CD14-positive monocyte (primary cell): ENCODE measurements around the gene RPL18A. TPM values are rescaled to one million over a fixed set of nuclear protein-coding genes. Genes with fewer than 3 reads are reported as not detected.
A peak's percentile ranks its signal among the peaks of the same experiment; 100 is the strongest.

ENCODE experiments used
- DNase-seq, 3 donors: peaks; one replicate each; pipeline ENCODE4 v3.0.0-alpha.2; 2011 to 2022
- H2AFZ ChIP-seq: 2 replicates; pipeline ENCODE4 v1.6.0; 2012; ENCODE audit warnings: mild to moderate bottlenecking, low read depth, low read length, inconsistent platforms; ENCODE audit not compliant: insufficient read depth, poor library complexity, severe bottlenecking
- H3K27ac ChIP-seq, 2 donors: 1 replicate in 1 of 2; 2 replicates in 1 of 2; pipeline ENCODE4 v1.5.1; 2012 to 2013; ENCODE audit warnings: low read length in 2 of 2, control low read depth in 1 of 2, inconsistent platforms in 1 of 2, low read depth in 1 of 2, mild to moderate bottlenecking in 1 of 2
- H3K27me3 ChIP-seq, 2 donors: one replicate each; pipeline versions ENCODE4 v1.6.0 to v1.6.1; 2011 to 2013; ENCODE audit warnings: low read length in 2 of 2; ENCODE audit not compliant: control insufficient read depth in 2 of 2, insufficient read depth in 2 of 2
- H3K36me3 ChIP-seq, 2 donors: replicated peaks in 1 of 2; 1 replicate in 1 of 2; 2 replicates in 1 of 2; pipeline versions ENCODE4 v1.5.1 to v1.6.1; 2012 to 2013; ENCODE audit warnings: low read length in 2 of 2, control low read depth in 1 of 2, inconsistent platforms in 1 of 2, mild to moderate bottlenecking in 1 of 2; ENCODE audit not compliant: insufficient read depth in 2 of 2, control insufficient read depth in 1 of 2
- H3K4me1 ChIP-seq, 2 donors: 1 replicate in 1 of 2; 2 replicates in 1 of 2; pipeline versions ENCODE4 v1.5.1 to v1.6.1; 2012 to 2013; ENCODE audit warnings: low read length in 2 of 2, control low read depth in 1 of 2, inconsistent platforms in 1 of 2, mild to moderate bottlenecking in 1 of 2, moderate library complexity in 1 of 2; ENCODE audit not compliant: insufficient read depth in 2 of 2, control insufficient read depth in 1 of 2
- H3K4me2 ChIP-seq: replicated peaks from 2 replicates; pipeline ENCODE3; 2012; ENCODE audit warnings: low read length, moderate library complexity, mild to moderate bottlenecking; ENCODE audit not compliant: poor library complexity, severe bottlenecking; ENCODE audit errors: extremely low read depth
- H3K4me3 ChIP-seq, 3 experiments: fragments of 200-600 bp in 1 of 3; sonication (generic) in 1 of 3; replicated peaks in 1 of 3; 1 replicate in 2 of 3; 2 replicates in 1 of 3; pipeline ENCODE4 v1.5.1; 2011 to 2013; ENCODE audit warnings: low read length in 3 of 3, mild to moderate bottlenecking in 3 of 3, control low read depth in 2 of 3, low read depth in 2 of 3, inconsistent platforms in 1 of 3, moderate library complexity in 1 of 3
- H3K79me2 ChIP-seq: 2 replicates; pipeline ENCODE4 v1.6.0; 2012; ENCODE audit warnings: mild to moderate bottlenecking, control low read depth, inconsistent platforms, low read length, moderate library complexity; ENCODE audit not compliant: insufficient read depth
- H3K9ac ChIP-seq: 2 replicates; pipeline ENCODE4 v1.6.0; 2017; ENCODE audit warnings: low read length, mild to moderate bottlenecking; ENCODE audit not compliant: insufficient read depth, poor library complexity, severe bottlenecking
- H3K9me3 ChIP-seq, 2 donors: replicated peaks in 1 of 2; 1 replicate in 1 of 2; 2 replicates in 1 of 2; pipeline versions ENCODE4 v1.5.1 to v1.6.1; 2012 to 2013; ENCODE audit warnings: low read length in 2 of 2, control low read depth in 1 of 2; ENCODE audit not compliant: control insufficient read depth in 1 of 2, insufficient read depth in 1 of 2
- H4K20me1 ChIP-seq: 2 replicates; pipeline ENCODE4 v1.6.0; 2012; ENCODE audit warnings: mild to moderate bottlenecking, low read length, control low read depth, moderate library complexity; ENCODE audit not compliant: insufficient read depth
- H3K27ac Mint-ChIP-seq, 7 donors: one replicate each; pipeline ENCODE4 v1.8.0; 2020; ENCODE audit warnings: mild to moderate bottlenecking in 7 of 7, mixed read lengths in 7 of 7, moderate library complexity in 6 of 7, inconsistent platforms in 2 of 7
- H3K27me3 Mint-ChIP-seq, 3 donors: one replicate each; pipeline ENCODE4 v1.8.0; 2021 to 2022; ENCODE audit warnings: low read depth in 3 of 3, mild to moderate bottlenecking in 3 of 3, mixed read lengths in 3 of 3, moderate library complexity in 3 of 3, inconsistent platforms in 1 of 3
- H3K36me3 Mint-ChIP-seq, 2 donors: one replicate each; pipeline ENCODE4 v1.8.0; 2020; ENCODE audit warnings: mixed read lengths in 2 of 2, inconsistent platforms in 1 of 2, mild to moderate bottlenecking in 1 of 2
- H3K4me1 Mint-ChIP-seq: one replicate; pipeline ENCODE4 v1.8.0; 2020; ENCODE audit warnings: mild to moderate bottlenecking, mixed read lengths
- H3K4me3 Mint-ChIP-seq, 2 donors: one replicate each; pipeline ENCODE4 v1.8.0; 2020; ENCODE audit warnings: mild to moderate bottlenecking in 2 of 2, mixed read lengths in 2 of 2, moderate library complexity in 1 of 2
- H3K9me3 Mint-ChIP-seq, 7 donors: one replicate each; pipeline ENCODE4 v1.8.0; 2020 to 2022; ENCODE audit warnings: mixed read lengths in 7 of 7, mild to moderate bottlenecking in 6 of 7, moderate library complexity in 6 of 7, inconsistent platforms in 2 of 7
- WGBS: methylation state at CpG from one replicate; pipeline ENCODE4 v1.1.5; 2013; ENCODE audit warnings: missing lambda C conversion rate; ENCODE audit not compliant: insufficient coverage; 5-methylcytosine and 5-hydroxymethylcytosine counted together
- intact Hi-C, 2 donors: fragments of 100-400 bp; cut with micrococcal nuclease; formaldehyde crosslinking; loops; one replicate each; pipeline versions ENCODE4 v1.15.0 to v1.15.1; 2023
- polyA plus RNA-seq, 3 donors: library from polyadenylated mRNA; depleted of rRNA in 1 of 3; unstranded in 2 of 3; stranded (reverse) in 1 of 3; fragments of 300-500 nt in 2 of 3; fragments of >200 nt in 1 of 3; fragmentation: Illumina TruSeq in 2 of 3; gene quantifications; 1 replicate in 2 of 3; 2 replicates in 1 of 3; pipeline ENCODE4 v1.2.3, GENCODE V29; 2012 to 2021
- TF ChIP-seq, protein P1 (sequence below): fragments of 200-600 bp; IDR thresholded peaks from one replicate; pipeline ENCODE4 v1.8.0; 2022; ENCODE audit warnings: antibody characterized with exemption, mild to moderate bottlenecking

The RPL18A gene
- polyA plus RNA-seq, 3 donors, result 1,189 to 1,285 (median 1,268) TPM

DNA sequence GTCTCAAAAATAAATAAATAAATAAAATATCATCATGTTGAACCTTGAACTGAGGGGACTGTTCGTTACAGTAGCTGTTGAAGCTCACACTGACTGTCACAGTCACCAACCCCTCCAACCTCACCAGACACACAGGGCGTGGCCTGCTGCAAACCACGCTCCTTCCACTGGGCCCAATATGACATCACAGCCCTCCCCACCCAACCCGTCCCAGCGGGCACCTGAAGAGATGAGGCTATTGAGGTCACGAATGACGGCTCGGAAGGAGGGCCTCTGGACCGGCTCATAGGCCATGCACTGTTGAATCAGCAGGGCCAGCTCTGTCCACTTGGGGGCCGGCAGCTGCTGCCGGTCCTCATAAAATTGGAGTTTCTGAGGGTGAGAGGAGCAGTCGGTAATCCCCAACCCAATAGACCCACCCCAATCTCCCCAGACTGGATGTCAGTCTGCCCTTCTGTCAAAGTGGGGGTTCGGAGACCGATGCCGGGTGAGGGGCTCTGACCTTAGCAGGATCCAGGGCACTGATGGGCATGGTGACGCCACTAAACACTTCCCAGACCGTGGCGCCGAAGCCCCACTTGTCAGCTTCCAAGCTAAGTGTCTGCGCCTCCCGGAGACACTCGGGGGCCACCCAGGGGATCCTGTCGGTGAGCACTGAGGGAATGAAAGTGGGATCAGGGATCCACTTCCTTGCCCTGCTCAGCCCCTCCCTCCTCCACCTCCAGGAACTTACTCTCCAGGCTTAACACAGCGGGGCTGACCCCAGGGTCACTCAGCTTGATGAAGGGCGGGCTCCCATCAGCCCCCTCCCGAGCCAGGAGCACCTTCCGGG lies 25.1 kb upstream of the RPL18A start:
- Histone ChIP-seq H3K9ac (no peak overlapping the region), H3K4me3 (no peak overlapping the region), H3K27me3 (no peaks in the 10 kb centered on the region), H2AFZ (no peak overlapping the region), H4K20me1 (no peaks in the 10 kb centered on the region), H3K9me3 (peaks cover 0 to 5% of the 10 kb centered on the region in 2 donors), H3K4me1 (no peaks in the 10 kb centered on the region), H3K36me3 (peaks cover 61 to 85% of the 10 kb centered on the region in 2 donors), H3K4me2 (no peak overlapping the region), H3K79me2 (no peaks in the 10 kb centered on the region), H3K27ac (no peak overlapping the region)
- Mint-ChIP-seq H3K36me3 (peaks cover 76 to 97% of the 10 kb centered on the region in 2 donors), H3K4me3 (no peak overlapping the region), H3K27me3 (no peaks in the 10 kb centered on the region), H3K9me3 (peaks cover 2 to 7% (median 5%) of the 10 kb centered on the region in 7 donors), H3K27ac (no peak overlapping the region), H3K4me1 (no peaks in the 10 kb centered on the region)
- DNase-seq, result no peak
- intact Hi-C loops, result loop anchor here in 1 of 2 donors (5.0 kb wide), 1 partner anchor 32 kb away; no protein-coding TSS in a partner anchor
- TF ChIP-seq, protein P1, sequence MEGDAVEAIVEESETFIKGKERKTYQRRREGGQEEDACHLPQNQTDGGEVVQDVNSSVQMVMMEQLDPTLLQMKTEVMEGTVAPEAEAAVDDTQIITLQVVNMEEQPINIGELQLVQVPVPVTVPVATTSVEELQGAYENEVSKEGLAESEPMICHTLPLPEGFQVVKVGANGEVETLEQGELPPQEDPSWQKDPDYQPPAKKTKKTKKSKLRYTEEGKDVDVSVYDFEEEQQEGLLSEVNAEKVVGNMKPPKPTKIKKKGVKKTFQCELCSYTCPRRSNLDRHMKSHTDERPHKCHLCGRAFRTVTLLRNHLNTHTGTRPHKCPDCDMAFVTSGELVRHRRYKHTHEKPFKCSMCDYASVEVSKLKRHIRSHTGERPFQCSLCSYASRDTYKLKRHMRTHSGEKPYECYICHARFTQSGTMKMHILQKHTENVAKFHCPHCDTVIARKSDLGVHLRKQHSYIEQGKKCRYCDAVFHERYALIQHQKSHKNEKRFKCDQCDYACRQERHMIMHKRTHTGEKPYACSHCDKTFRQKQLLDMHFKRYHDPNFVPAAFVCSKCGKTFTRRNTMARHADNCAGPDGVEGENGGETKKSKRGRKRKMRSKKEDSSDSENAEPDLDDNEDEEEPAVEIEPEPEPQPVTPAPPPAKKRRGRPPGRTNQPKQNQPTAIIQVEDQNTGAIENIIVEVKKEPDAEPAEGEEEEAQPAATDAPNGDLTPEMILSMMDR, result no peak
- WGBS, result 97% methylated on average over 11 of the region's 27 CpGs

GRCh38 chr19:17835182-17836006 lies 24.3 kb upstream of the RPL18A start:
- H3K36me3 ChIP-seq, result peaks cover 60 to 85% of the 10 kb centered on the region in 2 donors
- Mint-ChIP-seq H3K27me3 (no peaks in the 10 kb centered on the region), H3K4me1 (no peaks in the 10 kb centered on the region), H3K36me3 (peaks cover 77 to 97% of the 10 kb centered on the region in 2 donors), H3K9me3 (peaks cover 2 to 7% (median 5%) of the 10 kb centered on the region in 7 donors), H3K27ac (peak overlapping the region in 2 of 7 donors; percentile 32 to 69), H3K4me3 (no peak overlapping the region)
- H2AFZ ChIP-seq, result no peak overlapping the region
- TF ChIP-seq, protein P1, result no peak
- H3K4me3 ChIP-seq, result no peak overlapping the region
- no peak overlapping the region for H3K4me2 ChIP-seq
- H3K27me3 ChIP-seq, result no peaks in the 10 kb centered on the region
- no peak overlapping the region for H3K27ac ChIP-seq
- peaks cover 0 to 5% of the 10 kb centered on the region in 2 donors for H3K9me3 ChIP-seq
- H3K79me2 ChIP-seq, result no peaks in the 10 kb centered on the region
- intact Hi-C loops, result loop anchor here in 1 of 2 donors (5.0 kb wide), 1 partner anchor 33 kb away; no protein-coding TSS in a partner anchor
- no peaks in the 10 kb centered on the region for H4K20me1 ChIP-seq
- no peak overlapping the region for H3K9ac ChIP-seq
- no peak for DNase-seq
- 96% methylated on average over 6 of the region's 8 CpGs for WGBS
- no peaks in the 10 kb centered on the region for H3K4me1 ChIP-seq
